ENCODE results near the gene NEK10. TPM values are rescaled to one million over a fixed set of nuclear protein-coding genes. Genes with fewer than 3 reads are reported as not detected.

The NEK10 gene
- total and polyA plus RNA-seq, 2 of the 13 experiments (the other 11 are each of a cell fraction or from before 2014, with no cell fraction given), result 2.8 to 14.2 TPM

DNA sequence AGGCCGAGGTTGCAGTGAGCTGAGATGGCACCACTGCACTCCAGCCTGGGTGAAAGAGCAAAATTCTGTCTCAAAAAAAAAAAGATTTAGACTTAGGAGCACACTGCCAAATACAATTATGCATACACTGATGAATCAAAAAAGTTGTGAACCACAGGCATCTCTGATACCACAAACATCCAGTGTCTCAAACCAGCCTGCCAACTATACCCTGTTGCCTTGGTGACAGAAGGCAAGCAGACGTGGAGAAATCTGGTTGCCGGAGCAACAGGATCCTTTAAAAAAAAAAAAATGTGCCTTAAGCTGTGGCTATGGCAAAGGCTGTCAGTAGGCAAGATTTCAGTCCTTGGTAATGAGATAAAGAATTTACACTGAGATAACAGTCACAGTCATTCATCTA lies 202.3 kb downstream of the NEK10 start:
- ATAC-seq, result no peak
- Histone ChIP-seq H3K27me3 (ENCODE audit: control insufficient read depth in 1 of 2, insufficient read depth in 2 of 2, low read length in 2 of 2) (no peaks in the 10 kb centered on the region), H2AFZ (ENCODE audit: low read length) (no peak overlapping the region), H3K4me1 (ENCODE audit: insufficient read depth, low read length) (no peaks in the 10 kb centered on the region), H3K36me3 (replicated peaks in 1 of 2; ENCODE audit: control insufficient read depth in 1 of 2, insufficient read depth in 2 of 2, low read length in 2 of 2) (no peaks in the 10 kb centered on the region), H3K4me2 (ENCODE audit: low read depth, low read length) (no peak overlapping the region), H3K27ac (ENCODE audit: extremely low read length, insufficient read depth, low read length) (no peak overlapping the region), H3K79me2 (ENCODE audit: insufficient read depth, low read length) (no peaks in the 10 kb centered on the region), H3K9me3 (ENCODE audit: low read length) (no peaks in the 10 kb centered on the region), H3K9ac (ENCODE audit: insufficient read depth, low read depth, low read length) (no peak overlapping the region), H3K4me3 (replicated peaks in 1 of 3; ENCODE audit: insufficient read depth in 1 of 3, low read depth in 2 of 3, low read length in 3 of 3) (no peak overlapping the region), H4K20me1 (ENCODE audit: insufficient read depth, low read length) (no peaks in the 10 kb centered on the region)
- POLR2A ChIA-PET, result no interaction called here
- TF ChIP-seq NAIF1 (CRISPR knock-in tag; IDR thresholded peaks at IDR 0.05; ENCODE audit: borderline replicate concordance) (no peak), ZNF605 (CRISPR knock-in tag; IDR thresholded peaks at IDR 0.05) (no peak), ZNF747 (CRISPR knock-in tag; IDR thresholded peaks at IDR 0.05; ENCODE audit: borderline replicate concordance) (no peak), ATF7 (IDR thresholded peaks at IDR 0.05) (no peak), ATF7 (CRISPR knock-in tag; IDR thresholded peaks at IDR 0.05) (no peak), ZBTB21 (CRISPR knock-in tag; IDR thresholded peaks at IDR 0.05) (no peak), ZNF615 (CRISPR knock-in tag; IDR thresholded peaks at IDR 0.05; ENCODE audit: borderline replicate concordance) (no peak), SATB2 (CRISPR knock-in tag; IDR thresholded peaks at IDR 0.05) (no peak)
- 95% methylated on average over 3 of the region's 3 CpGs for WGBS (ENCODE audit: low lambda C conversion rate)
- intact Hi-C loops (cut with micrococcal nuclease; ENCODE audit: unreplicated experiment), result no loop called here
- no peak for FAIRE-seq
- BruUV-seq (replicated peaks), result no TSS peak
- CTCF ChIA-PET (ENCODE audit: low intra/inter-chr PET ratio, low total read pairs), result no interaction called here
- DNase-seq (ENCODE audit: low spot score), result no peak
- in situ Hi-C loops (cut with HindIII; ENCODE audit: extremely low pct_ligation_motif_present, low pct_unique_long_range_greater_than_20kb), result no loop called here

DNA sequence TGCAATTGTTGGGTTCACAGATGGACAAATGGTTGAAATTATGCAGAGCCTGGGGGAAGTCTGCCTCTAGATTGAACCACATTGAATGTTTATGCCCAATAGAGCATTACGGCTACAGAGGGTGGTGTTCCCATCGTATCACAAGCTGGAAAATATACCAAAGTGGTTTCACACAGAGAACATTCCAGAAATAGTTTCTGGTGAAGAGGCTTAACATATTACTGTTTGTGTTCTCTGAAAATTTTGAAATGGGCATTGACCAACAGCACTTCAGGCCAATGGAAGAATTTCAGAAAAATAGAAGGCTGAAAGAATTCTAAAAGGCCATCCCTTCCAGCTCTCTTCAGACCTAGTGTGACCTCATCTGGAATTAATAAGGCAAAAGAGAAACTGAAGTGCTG lies 203.9 kb downstream of the NEK10 start:
- ChIA-PET POLR2A (no interaction called here), CTCF (ENCODE audit: low intra/inter-chr PET ratio, low total read pairs) (no interaction called here)
- Histone ChIP-seq H3K4me2 (ENCODE audit: low read depth, low read length) (no peak overlapping the region), H3K4me3 (replicated peaks in 1 of 3; ENCODE audit: insufficient read depth in 1 of 3, low read depth in 2 of 3, low read length in 3 of 3) (no peak overlapping the region), H4K20me1 (ENCODE audit: insufficient read depth, low read length) (no peaks in the 10 kb centered on the region), H3K36me3 (replicated peaks in 1 of 2; ENCODE audit: control insufficient read depth in 1 of 2, insufficient read depth in 2 of 2, low read length in 2 of 2) (no peaks in the 10 kb centered on the region), H3K79me2 (ENCODE audit: insufficient read depth, low read length) (no peaks in the 10 kb centered on the region), H3K27me3 (ENCODE audit: control insufficient read depth in 1 of 2, insufficient read depth in 2 of 2, low read length in 2 of 2) (no peaks in the 10 kb centered on the region), H3K27ac (ENCODE audit: extremely low read length, insufficient read depth, low read length) (no peak overlapping the region), H3K9me3 (ENCODE audit: low read length) (no peaks in the 10 kb centered on the region), H3K4me1 (ENCODE audit: insufficient read depth, low read length) (peaks cover 13% of the 10 kb centered on the region), H2AFZ (ENCODE audit: low read length) (no peak overlapping the region), H3K9ac (ENCODE audit: insufficient read depth, low read depth, low read length) (no peak overlapping the region)
- no TSS peak for BruUV-seq (replicated peaks)
- DNase-seq (ENCODE audit: low spot score) (no peak), ATAC-seq (no peak), FAIRE-seq (no peak)
- intact Hi-C loops (cut with micrococcal nuclease; ENCODE audit: unreplicated experiment) (no loop called here), in situ Hi-C loops (cut with HindIII; ENCODE audit: extremely low pct_ligation_motif_present, low pct_unique_long_range_greater_than_20kb) (no loop called here)
- WGBS (ENCODE audit: low lambda C conversion rate), result 97% methylated on average over 2 of the region's 2 CpGs
- TF ChIP-seq SKIL (CRISPR knock-in tag; IDR thresholded peaks at IDR 0.05; ENCODE audit: borderline replicate concordance) (no peak), RFX3 (CRISPR knock-in tag; IDR thresholded peaks at IDR 0.05) (no peak), KMT2A (CRISPR knock-in tag; IDR thresholded peaks at IDR 0.05) (no peak), POLR2G (IDR thresholded peaks at IDR 0.05; ENCODE audit: low read depth, low read length) (no peak), DMTF1 (CRISPR knock-in tag; IDR thresholded peaks at IDR 0.05) (no peak), ZNF207 (IDR thresholded peaks at IDR 0.05; ENCODE audit: borderline replicate concordance) (no peak), PHF20 (CRISPR knock-in tag; IDR thresholded peaks at IDR 0.05) (no peak), RBFOX2 (IDR thresholded peaks at IDR 0.05; ENCODE audit: low read depth, low read length) (no peak)

Measured in HepG2 (cell line).